Measurements from ENCODE around the gene SMYD3.

GRCh38 chr1:246161626-246162025, 345.5 kb downstream of the SMYD3 start:
- TF ChIP-seq NR2C1 (IDR thresholded peaks at IDR 0.05) (no peak), CTCF (IDR thresholded peaks at IDR 0.05 in 2 of 3, conservative IDR thresholded peaks at IDR 0.05 in 1 of 3; ENCODE audit: control insufficient read depth in 2 of 3, extremely low read depth in 1 of 3, insufficient read depth in 1 of 3, low read depth in 3 of 3, low read length in 3 of 3) (no peak), CEBPB (IDR thresholded peaks at IDR 0.05; ENCODE audit: borderline replicate concordance in 1 of 2, low read depth in 2 of 2, low read length in 2 of 2) (no peak)
